Neural cell (in vitro differentiated cells): Measurements from ENCODE around the gene MTHFD1. TPM values are rescaled to one million over a fixed set of nuclear protein-coding genes. Genes with fewer than 3 reads are reported as not detected.

Experiments used
- H2AFZ ChIP-seq: fragments of 200-600, 300-800 bp; sonication (generic), shearing (Covaris generic); 2 replicates; pipeline ENCODE4 v1.6.0; 2014; ENCODE audit warnings: low read depth, mild to moderate bottlenecking, antibody characterized with exemption, low read length, moderate library complexity
- H3F3A ChIP-seq: fragments of 200-600 bp; shearing (Covaris generic); 2 replicates; pipeline ENCODE4 v1.6.1; 2016; ENCODE audit warnings: mild to moderate bottlenecking, moderate library complexity, mixed read lengths, antibody characterized with exemption, low read length; ENCODE audit not compliant: insufficient read depth, poor library complexity, severe bottlenecking
- H3K27ac ChIP-seq: fragments of 200-600, 300-800 bp; sonication (generic), shearing (Covaris generic); 2 replicates; pipeline ENCODE4 v1.5.1; 2014; ENCODE audit warnings: mild to moderate bottlenecking, low read length, moderate library complexity
- H3K27me3 ChIP-seq: fragments of 300-800, 200-600 bp; sonication (generic), shearing (Covaris generic); 2 replicates; pipeline ENCODE4 v1.6.0; 2014; ENCODE audit warnings: mild to moderate bottlenecking, low read depth, low read length, moderate library complexity; ENCODE audit not compliant: insufficient read depth
- H3K36me3 ChIP-seq: fragments of 300-800, 200-600 bp; sonication (generic), shearing (Covaris generic); 2 replicates; pipeline ENCODE4 v1.5.1; 2014; ENCODE audit warnings: mild to moderate bottlenecking, antibody characterized with exemption, low read length, moderate library complexity; ENCODE audit not compliant: insufficient read depth
- H3K4me2 ChIP-seq: fragments of 300-800, 200-600 bp; sonication (generic), shearing (Covaris generic); 2 replicates; pipeline ENCODE4 v1.6.0; 2014; ENCODE audit warnings: mild to moderate bottlenecking, low read length
- H3K4me3 ChIP-seq: fragments of 300-800, 200-600 bp; sonication (generic), shearing (Covaris generic); 2 replicates; pipeline ENCODE4 v1.5.1; 2014; ENCODE audit warnings: mild to moderate bottlenecking, low read length, moderate library complexity
- H3K79me2 ChIP-seq: fragments of 200-600 bp; shearing (Covaris generic); replicated peaks from 2 replicates; pipeline ENCODE4 v1.6.0; 2014; ENCODE audit warnings: mild to moderate bottlenecking, low read length, moderate library complexity; ENCODE audit not compliant: insufficient read depth
- H3K9ac ChIP-seq: fragments of 300-800, 200-600 bp; sonication (generic), shearing (Covaris generic); 2 replicates; pipeline ENCODE4 v1.6.1; 2016; ENCODE audit warnings: mild to moderate bottlenecking, low read length, mixed read lengths
- H3K9me2 ChIP-seq: fragments of 200-600 bp; shearing (Covaris generic); 2 replicates; pipeline ENCODE4 v1.6.1; 2016; ENCODE audit warnings: mild to moderate bottlenecking, low read length, mixed read lengths; ENCODE audit not compliant: insufficient read depth
- H3K9me3 ChIP-seq: fragments of 200-600, 300-800 bp; sonication (generic), shearing (Covaris generic); 2 replicates; pipeline ENCODE4 v1.6.1; 2016; ENCODE audit warnings: mild to moderate bottlenecking, mixed run types, low read length, moderate library complexity, mixed read lengths
- H4K20me1 ChIP-seq: fragments of 200-600 bp; shearing (Covaris generic); 2 replicates; pipeline ENCODE4 v1.6.1; 2016; ENCODE audit warnings: mild to moderate bottlenecking, mixed run types; ENCODE audit not compliant: insufficient read depth
- CTCF ChIP-seq: fragments of 450-650 bp; IDR thresholded peaks from 2 replicates; pipeline ENCODE4 v1.5.1; 2014; ENCODE audit warnings: antibody characterized with exemption, mild to moderate bottlenecking, moderate library complexity; ENCODE audit not compliant: poor library complexity, severe bottlenecking
- EP300 ChIP-seq: fragments of 450-650 bp; conservative IDR thresholded peaks from 2 replicates; pipeline ENCODE4 v1.6.1; 2014; ENCODE audit warnings: antibody characterized with exemption, mild to moderate bottlenecking, moderate library complexity; ENCODE audit not compliant: poor library complexity, severe bottlenecking
- EZH2 ChIP-seq: fragments of 200-600, 300-800 bp; shearing (Covaris generic), sonication (generic); IDR thresholded peaks from 2 replicates; pipeline ENCODE4 v1.6.1; 2014; ENCODE audit warnings: antibody characterized with exemption, low read length, borderline replicate concordance, mild to moderate bottlenecking; ENCODE audit not compliant: insufficient read depth, poor library complexity, severe bottlenecking
- MXI1 ChIP-seq: fragments of 450-650 bp; conservative IDR thresholded peaks from 2 replicates; pipeline ENCODE4 v1.6.1; 2014; ENCODE audit warnings: antibody characterized with exemption, mild to moderate bottlenecking; ENCODE audit not compliant: poor library complexity, severe bottlenecking
- POLR2AphosphoS5 ChIP-seq: IDR thresholded peaks from 2 replicates; pipeline ENCODE4 v1.6.1; 2012
- RAD21 ChIP-seq: fragments of 450-650 bp; conservative IDR thresholded peaks from 2 replicates; pipeline ENCODE4 v1.6.1; 2014; ENCODE audit warnings: antibody characterized with exemption, mild to moderate bottlenecking, moderate library complexity
- REST ChIP-seq: IDR thresholded peaks from 2 replicates; pipeline ENCODE4 v1.6.1; 2012; ENCODE audit warnings: borderline replicate concordance
- SMC3 ChIP-seq: fragments of 450-650 bp; conservative IDR thresholded peaks from 2 replicates; pipeline ENCODE4 v1.6.1; 2014; ENCODE audit warnings: antibody characterized with exemption, mild to moderate bottlenecking, moderate library complexity; ENCODE audit not compliant: poor library complexity
- TAF1 ChIP-seq: IDR thresholded peaks from 2 replicates; pipeline ENCODE4 v1.6.1; 2012; ENCODE audit warnings: low read depth
- polyA plus RNA-seq: library from polyadenylated mRNA; depleted of rRNA; stranded (reverse); fragments of >200 nt; gene quantifications from 2 replicates; pipeline ENCODE4 v1.2.3, GENCODE V29; 2014

The MTHFD1 gene
- polyA plus RNA-seq, 1 donor from 2014 or later: 5.4 TPM

- Histone ChIP-seq H3K4me2 (no peak overlapping the region), H3F3A (no peaks in the 10 kb centered on the region), H4K20me1 (no peaks in the 10 kb centered on the region), H3K36me3 (no peaks in the 10 kb centered on the region), H3K9me3 (no peaks in the 10 kb centered on the region), H3K9me2 (no peaks in the 10 kb centered on the region), H3K9ac (no peak overlapping the region), H3K27ac (no peak overlapping the region), H2AFZ (no peak overlapping the region), H3K4me3 (no peak overlapping the region), H3K79me2 (no peaks in the 10 kb centered on the region), H3K27me3 (no peaks in the 10 kb centered on the region)
- no peak for TF ChIP-seq EP300
- no peak for TF ChIP-seq EZH2
Measured at GRCh38 chr14:64405295-64405694, 17.1 kb downstream of the MTHFD1 start.

GRCh38 chr14:64407329-64407728 lies 19.2 kb downstream of the MTHFD1 start:
- H4K20me1 ChIP-seq: no peaks in the 10 kb centered on the region

GRCh38 chr14:64409126-64409920 lies 21.2 kb downstream of the MTHFD1 start:
- H3K9me3 ChIP-seq: no peaks in the 10 kb centered on the region
- H3K4me2 ChIP-seq: no peak overlapping the region
- no peaks in the 10 kb centered on the region for H3K27me3 ChIP-seq
- H3K9ac ChIP-seq: no peak overlapping the region
- H3K79me2 ChIP-seq: no peaks in the 10 kb centered on the region
- H3K4me3 ChIP-seq: no peak overlapping the region
- H4K20me1 ChIP-seq: no peaks in the 10 kb centered on the region
- no peaks in the 10 kb centered on the region for H3K36me3 ChIP-seq
- H3K9me2 ChIP-seq: no peaks in the 10 kb centered on the region
- H3F3A ChIP-seq: no peaks in the 10 kb centered on the region
- no peak overlapping the region for H2AFZ ChIP-seq
- H3K27ac ChIP-seq: no peak overlapping the region
- TF ChIP-seq REST: no peak
- TF ChIP-seq RAD21: no peak
- TF ChIP-seq POLR2AphosphoS5: no peak
- TF ChIP-seq EP300: no peak
- no peak for TF ChIP-seq TAF1
- no peak for TF ChIP-seq SMC3
- no peak for TF ChIP-seq EZH2
- TF ChIP-seq CTCF: no peak
- no peak for TF ChIP-seq MXI1

More at GRCh38 chr14:64407329-64407728, 19.2 kb downstream of the MTHFD1 start:
- Histone ChIP-seq H3F3A (no peaks in the 10 kb centered on the region), H3K4me3 (no peak overlapping the region), H3K36me3 (no peaks in the 10 kb centered on the region), H2AFZ (no peak overlapping the region), H3K79me2 (no peaks in the 10 kb centered on the region), H3K4me2 (no peak overlapping the region), H3K9me3 (no peaks in the 10 kb centered on the region), H3K9ac (no peak overlapping the region), H3K27ac (no peak overlapping the region), H3K9me2 (no peaks in the 10 kb centered on the region), H3K27me3 (no peaks in the 10 kb centered on the region)
- TF ChIP-seq CTCF: no peak
